ENCODE measurements around the gene CXXC1.
"Not testable (repeated sequence)": the region's sequence is repeated elsewhere in the genome, so short reads cannot be mapped to it uniquely, and the experiment has no call there.

Gene CXXC1

GRCh38 chr18:50311650-50312049 is 24.2 kb upstream of the CXXC1 start:
- Histone ChIP-seq H3K27me3 (ENCODE audit: low read depth, low read length) (no peaks in the 10 kb centered on the region), H3K4me1 (ENCODE audit: control insufficient read depth in 1 of 2, insufficient read depth in 2 of 2, low read length in 2 of 2) (peaks cover 3 to 13% of the 10 kb centered on the region in 2 donors)

GRCh38 chr18:50310080-50310479 is 22.6 kb upstream of the CXXC1 start:
- no peak overlapping the region for H3K27ac ChIP-seq (ENCODE audit: low read length)
- no peaks in the 10 kb centered on the region for H3K27me3 ChIP-seq (ENCODE audit: low read depth, low read length)
- H3K36me3 ChIP-seq (ENCODE audit: control insufficient read depth in 1 of 2, insufficient read depth in 2 of 2, low read length in 2 of 2): no peaks in the 10 kb centered on the region

More at GRCh38 chr18:50311650-50312049, 24.2 kb upstream of the CXXC1 start:
- no peaks in the 10 kb centered on the region for H3K36me3 ChIP-seq (ENCODE audit: control insufficient read depth in 1 of 2, insufficient read depth in 2 of 2, low read length in 2 of 2)
- no peaks in the 10 kb centered on the region for H3K9me3 ChIP-seq (ENCODE audit: control insufficient read depth in 1 of 2, low read length in 2 of 2)
- no peak overlapping the region for H3K27ac ChIP-seq (ENCODE audit: low read length)
- no peak overlapping the region for H3K4me3 ChIP-seq (ENCODE audit: low read depth in 1 of 2, low read length in 2 of 2)

GRCh38 chr18:50308851-50309250 is 21.4 kb upstream of the CXXC1 start:
- H3K36me3 ChIP-seq (ENCODE audit: control insufficient read depth in 1 of 2, insufficient read depth in 2 of 2, low read length in 2 of 2); H3K4me3 ChIP-seq (ENCODE audit: low read depth in 1 of 2, low read length in 2 of 2); H3K27me3 ChIP-seq (ENCODE audit: low read depth, low read length); H3K9me3 ChIP-seq (ENCODE audit: control insufficient read depth in 1 of 2, low read length in 2 of 2); H3K27ac ChIP-seq (ENCODE audit: low read length): not testable (repeated sequence)
- peaks cover 3 to 13% of the 10 kb centered on the region in 2 donors for H3K4me1 ChIP-seq (ENCODE audit: control insufficient read depth in 1 of 2, insufficient read depth in 2 of 2, low read length in 2 of 2)

More at GRCh38 chr18:50310080-50310479, 22.6 kb upstream of the CXXC1 start:
- Histone ChIP-seq H3K9me3 (ENCODE audit: control insufficient read depth in 1 of 2, low read length in 2 of 2) (no peaks in the 10 kb centered on the region), H3K4me3 (ENCODE audit: low read depth in 1 of 2, low read length in 2 of 2) (no peak overlapping the region), H3K4me1 (ENCODE audit: control insufficient read depth in 1 of 2, insufficient read depth in 2 of 2, low read length in 2 of 2) (peaks cover 3 to 13% of the 10 kb centered on the region in 2 donors)

GRCh38 chr18:50307738-50308470 is 20.4 kb upstream of the CXXC1 start:
- Histone ChIP-seq H3K36me3 (ENCODE audit: control insufficient read depth in 1 of 2, insufficient read depth in 2 of 2, low read length in 2 of 2) (no peaks in the 10 kb centered on the region), H3K9me3 (ENCODE audit: control insufficient read depth in 1 of 2, low read length in 2 of 2) (no peaks in the 10 kb centered on the region), H3K27ac (ENCODE audit: low read length) (no peak overlapping the region)

DNA sequence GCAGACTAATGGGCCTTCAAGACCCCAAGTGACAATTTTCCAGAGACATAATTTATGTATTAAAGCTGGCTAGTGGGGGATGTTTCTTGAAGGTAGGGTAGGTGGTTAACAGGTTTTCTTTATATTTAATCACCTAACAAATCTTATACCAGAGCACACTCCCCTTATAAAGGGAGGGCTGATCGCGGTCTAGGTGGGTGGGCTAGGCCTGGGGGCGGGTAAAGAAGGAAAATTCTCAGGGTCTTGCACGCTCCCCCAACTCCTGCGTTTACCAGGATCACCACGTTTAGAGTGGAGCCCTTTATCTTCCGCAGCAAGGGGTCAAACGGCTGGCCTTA is 19.9 kb upstream of the CXXC1 start:
- peaks cover 3 to 13% of the 10 kb centered on the region in 2 donors for H3K4me1 ChIP-seq (ENCODE audit: control insufficient read depth in 1 of 2, insufficient read depth in 2 of 2, low read length in 2 of 2)
- H3K36me3 ChIP-seq (ENCODE audit: control insufficient read depth in 1 of 2, insufficient read depth in 2 of 2, low read length in 2 of 2): no peaks in the 10 kb centered on the region
- peak overlapping the region; percentile 45 to 67 for H3K4me3 ChIP-seq (ENCODE audit: low read depth in 1 of 2, low read length in 2 of 2)
- H3K27ac ChIP-seq (ENCODE audit: low read length): no peak overlapping the region
- H3K9me3 ChIP-seq (ENCODE audit: control insufficient read depth in 1 of 2, low read length in 2 of 2): no peaks in the 10 kb centered on the region
- peaks cover 5% of the 10 kb centered on the region for H3K27me3 ChIP-seq (ENCODE audit: low read depth, low read length)

More at GRCh38 chr18:50307738-50308470, 20.4 kb upstream of the CXXC1 start:
- peaks cover under 1% of the 10 kb centered on the region for H3K27me3 ChIP-seq (ENCODE audit: low read depth, low read length)
- H3K4me3 ChIP-seq (ENCODE audit: low read depth in 1 of 2, low read length in 2 of 2): peak overlapping the region; percentile 45 to 67
- H3K4me1 ChIP-seq (ENCODE audit: control insufficient read depth in 1 of 2, insufficient read depth in 2 of 2, low read length in 2 of 2): peaks cover 3 to 13% of the 10 kb centered on the region in 2 donors

DNA sequence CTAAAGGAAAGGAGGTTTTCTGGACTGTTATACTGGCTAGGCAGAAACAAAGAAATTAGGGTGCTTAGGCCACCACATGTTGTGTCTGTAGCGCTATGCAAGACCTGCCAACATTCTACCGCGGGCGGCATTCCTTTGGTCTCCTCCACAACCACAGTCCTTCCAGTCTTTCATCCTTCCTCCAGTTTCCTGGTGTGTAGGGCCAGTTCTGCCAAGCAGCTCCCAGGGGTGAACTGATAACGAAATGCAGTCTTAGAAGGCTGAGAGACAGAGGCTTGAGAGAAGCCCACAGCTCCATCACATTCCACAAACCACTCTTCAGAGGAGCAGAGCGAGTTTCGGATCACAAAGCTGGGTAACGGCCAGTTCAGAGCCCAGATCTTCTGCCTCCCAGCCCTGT is 19.5 kb upstream of the CXXC1 start:
- Histone ChIP-seq H3K4me1 (ENCODE audit: control insufficient read depth in 1 of 2, insufficient read depth in 2 of 2, low read length in 2 of 2) (peaks cover 3 to 13% of the 10 kb centered on the region in 2 donors), H3K4me3 (ENCODE audit: low read depth in 1 of 2, low read length in 2 of 2) (peak overlapping the region; percentile 45 to 67), H3K27me3 (ENCODE audit: low read depth, low read length) (peaks cover 5% of the 10 kb centered on the region), H3K36me3 (ENCODE audit: control insufficient read depth in 1 of 2, insufficient read depth in 2 of 2, low read length in 2 of 2) (no peaks in the 10 kb centered on the region), H3K27ac (ENCODE audit: low read length) (no peak overlapping the region), H3K9me3 (ENCODE audit: control insufficient read depth in 1 of 2, low read length in 2 of 2) (no peaks in the 10 kb centered on the region)

DNA sequence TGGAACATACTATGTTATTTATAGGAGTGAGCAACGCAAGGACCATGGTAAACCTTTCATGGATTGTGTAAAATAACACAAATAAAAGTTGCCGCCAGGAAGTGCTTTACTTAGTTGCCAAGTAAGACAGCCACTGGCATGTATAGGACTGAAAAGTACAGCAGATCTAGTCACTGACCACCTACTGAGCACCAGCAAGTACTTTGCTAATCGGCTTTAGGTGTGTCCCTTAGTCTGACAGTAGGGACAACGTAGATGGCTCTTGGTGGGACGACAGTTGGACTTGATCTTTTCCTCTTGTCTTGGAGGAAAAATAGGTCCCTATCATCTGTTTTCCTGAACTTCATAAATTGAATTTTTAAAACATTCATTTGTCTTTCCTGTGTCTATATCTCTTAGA is 13.6 kb upstream of the CXXC1 start:
- Histone ChIP-seq H3K36me3 (ENCODE audit: control insufficient read depth in 1 of 2, insufficient read depth in 2 of 2, low read length in 2 of 2) (no peaks in the 10 kb centered on the region), H3K9me3 (ENCODE audit: control insufficient read depth in 1 of 2, low read length in 2 of 2) (no peaks in the 10 kb centered on the region), H3K4me1 (ENCODE audit: control insufficient read depth in 1 of 2, insufficient read depth in 2 of 2, low read length in 2 of 2) (peaks cover 0 to 6% of the 10 kb centered on the region in 2 donors), H3K4me3 (ENCODE audit: low read depth in 1 of 2, low read length in 2 of 2) (no peak overlapping the region), H3K27me3 (ENCODE audit: low read depth, low read length) (peaks cover 5% of the 10 kb centered on the region), H3K27ac (ENCODE audit: low read length) (no peak overlapping the region)

DNA sequence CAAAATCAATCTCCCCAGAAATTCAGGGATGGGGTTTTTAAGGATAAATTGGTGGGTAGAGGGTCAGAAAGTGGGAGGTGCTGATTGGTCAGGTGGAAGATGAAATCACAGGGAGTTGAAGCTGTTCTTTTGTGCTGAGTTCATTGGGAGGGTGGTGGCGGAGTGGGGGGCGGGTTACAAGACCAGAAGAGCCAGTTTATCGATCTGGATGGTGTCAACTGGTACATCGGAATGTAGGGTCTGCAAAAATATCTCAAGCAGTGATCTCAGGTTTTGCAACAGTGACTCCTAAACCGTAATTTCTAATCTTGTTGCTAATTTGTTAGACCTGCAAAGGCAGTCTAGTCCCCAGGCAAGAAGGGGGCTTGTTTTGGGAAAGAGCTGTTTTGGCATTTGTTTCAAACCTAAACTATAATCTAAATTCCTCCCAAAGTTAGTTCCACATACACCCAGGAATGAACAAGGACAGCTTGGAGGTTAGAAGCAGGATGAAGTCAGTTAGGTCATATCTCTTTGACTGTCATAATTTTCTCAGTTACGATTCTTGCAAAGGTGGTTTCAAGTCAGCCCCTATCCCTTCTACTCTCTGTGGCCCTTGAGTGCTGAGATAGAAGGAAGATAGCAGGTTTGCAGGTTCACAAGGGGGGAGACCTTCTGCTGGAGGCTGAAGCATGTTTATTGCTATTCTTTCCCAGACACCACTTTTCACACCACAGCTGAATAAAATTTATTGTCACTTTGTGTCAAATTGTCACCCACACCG is 12.3 kb upstream of the CXXC1 start:
- peaks cover 0 to 6% of the 10 kb centered on the region in 2 donors for H3K4me1 ChIP-seq (ENCODE audit: control insufficient read depth in 1 of 2, insufficient read depth in 2 of 2, low read length in 2 of 2)
- H3K4me3 ChIP-seq (ENCODE audit: low read depth in 1 of 2, low read length in 2 of 2): no peak overlapping the region
- H3K27ac ChIP-seq (ENCODE audit: low read length): no peak overlapping the region
- H3K9me3 ChIP-seq (ENCODE audit: control insufficient read depth in 1 of 2, low read length in 2 of 2): no peaks in the 10 kb centered on the region
- H3K36me3 ChIP-seq (ENCODE audit: control insufficient read depth in 1 of 2, insufficient read depth in 2 of 2, low read length in 2 of 2): no peaks in the 10 kb centered on the region
- peaks cover 5% of the 10 kb centered on the region for H3K27me3 ChIP-seq (ENCODE audit: low read depth, low read length)

DNA sequence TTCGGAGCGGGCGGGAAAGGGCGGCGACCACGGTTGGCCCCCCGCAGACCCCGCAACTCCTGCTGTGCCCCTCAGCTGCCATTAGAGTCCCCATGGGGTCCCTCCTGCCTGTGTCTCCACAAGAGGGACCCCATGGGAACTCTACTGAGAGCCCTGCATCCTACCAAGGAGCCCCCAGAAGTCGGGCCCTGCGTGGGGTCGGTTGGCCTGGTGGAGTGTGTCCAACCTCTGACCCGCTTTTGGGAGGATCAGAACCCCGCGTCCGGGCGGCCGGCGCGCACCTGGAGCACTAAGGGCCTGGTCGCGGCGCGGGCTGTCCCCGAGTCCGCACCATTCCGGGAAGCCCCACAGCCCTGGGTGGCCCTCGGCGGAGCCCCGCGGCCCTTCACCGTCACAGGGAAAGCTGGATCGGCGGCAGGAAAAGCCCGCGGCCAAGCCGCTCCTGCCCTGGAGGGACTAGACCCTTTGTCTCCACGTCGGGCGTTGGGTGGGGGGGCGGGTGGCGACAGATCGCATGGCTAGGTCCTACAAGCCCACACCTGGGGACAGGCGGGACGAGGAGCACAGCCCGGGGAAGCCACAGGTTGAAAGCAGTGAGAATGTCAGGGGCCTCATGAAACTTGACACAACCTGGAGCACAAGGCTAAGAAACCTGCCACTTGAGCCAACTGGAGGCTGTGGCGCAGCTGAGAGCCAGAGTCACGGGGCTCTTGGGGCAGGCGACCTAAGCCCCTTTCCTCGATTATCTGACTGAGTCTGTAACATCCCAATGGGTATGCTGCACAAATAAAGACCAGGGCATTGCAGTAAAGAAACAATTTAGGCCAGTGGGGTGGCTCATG is 11.2 kb upstream of the CXXC1 start:
- H3K4me1 ChIP-seq (ENCODE audit: control insufficient read depth in 1 of 2, insufficient read depth in 2 of 2, low read length in 2 of 2): peaks cover 0 to 6% of the 10 kb centered on the region in 2 donors
- H3K4me3 ChIP-seq (ENCODE audit: low read depth in 1 of 2, low read length in 2 of 2): peak overlapping the region; percentile 65 to 70
- H3K9me3 ChIP-seq (ENCODE audit: control insufficient read depth in 1 of 2, low read length in 2 of 2): no peaks in the 10 kb centered on the region
- H3K27ac ChIP-seq (ENCODE audit: low read length): no peak overlapping the region
- no peaks in the 10 kb centered on the region for H3K36me3 ChIP-seq (ENCODE audit: control insufficient read depth in 1 of 2, insufficient read depth in 2 of 2, low read length in 2 of 2)
- peaks cover 5% of the 10 kb centered on the region for H3K27me3 ChIP-seq (ENCODE audit: low read depth, low read length)

DNA sequence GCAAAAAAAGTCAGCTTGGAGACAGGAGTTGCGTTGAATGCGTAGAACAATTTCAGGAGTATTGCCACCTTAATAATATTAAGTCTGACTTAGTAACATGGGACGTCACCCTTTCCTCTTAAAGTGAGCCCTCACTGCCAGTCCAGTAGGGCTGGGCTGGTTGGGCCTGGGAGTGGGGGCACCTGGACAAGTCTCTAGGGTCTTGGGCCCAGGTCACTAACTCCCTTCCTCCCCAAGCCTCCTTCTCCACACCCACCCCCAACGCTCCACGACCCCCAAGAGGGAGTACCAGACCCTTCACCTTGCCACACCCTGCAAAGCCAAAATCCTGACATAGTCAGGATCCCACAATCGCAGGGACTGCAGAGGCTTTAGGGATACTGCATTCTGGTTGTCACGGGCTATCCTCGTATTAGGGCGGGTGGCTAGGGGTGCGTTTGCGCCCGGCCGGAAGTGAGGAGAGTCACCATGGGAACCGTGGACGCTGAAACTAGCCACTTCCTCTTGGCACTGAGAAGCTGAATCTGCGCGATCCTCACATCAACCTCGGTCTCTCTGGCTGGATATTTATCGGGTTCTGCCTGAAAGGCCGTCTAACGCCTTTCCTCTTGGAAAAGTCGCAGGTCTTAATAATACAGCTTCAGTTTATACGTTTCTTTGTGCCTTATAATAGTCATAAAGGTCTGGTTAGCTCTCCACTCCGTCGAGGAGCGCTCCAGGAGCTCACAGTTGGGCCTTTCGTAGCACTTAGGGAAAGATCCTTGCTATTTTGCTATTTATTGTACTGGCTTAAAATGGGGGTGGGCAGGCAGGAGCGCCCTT is 10.3 kb upstream of the CXXC1 start:
- peaks cover 0 to 6% of the 10 kb centered on the region in 2 donors for H3K4me1 ChIP-seq (ENCODE audit: control insufficient read depth in 1 of 2, insufficient read depth in 2 of 2, low read length in 2 of 2)
- H3K27ac ChIP-seq (ENCODE audit: low read length): no peak overlapping the region
- no peaks in the 10 kb centered on the region for H3K9me3 ChIP-seq (ENCODE audit: control insufficient read depth in 1 of 2, low read length in 2 of 2)
- peaks cover 4% of the 10 kb centered on the region for H3K27me3 ChIP-seq (ENCODE audit: low read depth, low read length)
- H3K4me3 ChIP-seq (ENCODE audit: low read depth in 1 of 2, low read length in 2 of 2): peak overlapping the region; percentile 65 to 70
- no peaks in the 10 kb centered on the region for H3K36me3 ChIP-seq (ENCODE audit: control insufficient read depth in 1 of 2, insufficient read depth in 2 of 2, low read length in 2 of 2)

All from muscle layer of duodenum (tissue), 2 donors.